Small intestine (tissue), 7 donors: ENCODE results near the gene CARNS1. TPM values are rescaled to one million over a fixed set of nuclear protein-coding genes. Genes with fewer than 3 reads are reported as not detected.

ENCODE experiments used
- DNase-seq, 2 donors: peaks; one replicate each; pipeline versions ENCODE4 v3.0.0 to v3.0.0-alpha.2; 2013
- FAIRE-seq: peaks from 2 replicates; lab custom pipeline; 2012; peaks lifted over from hg19 to GRCh38; lab: Jason Lieb, UNC
- H3K27ac ChIP-seq, 3 donors: one replicate each; pipeline ENCODE4 v1.5.1; 2013; ENCODE audit warnings: low read length in 2 of 3, mild to moderate bottlenecking in 2 of 3, control low read depth in 1 of 3, inconsistent platforms in 1 of 3, low read depth in 1 of 3, moderate library complexity in 1 of 3
- H3K27me3 ChIP-seq, 3 donors: one replicate each; pipeline ENCODE4 v1.6.1; 2013; ENCODE audit warnings: low read length in 3 of 3, inconsistent platforms in 1 of 3; ENCODE audit not compliant: control insufficient read depth in 3 of 3, insufficient read depth in 3 of 3
- H3K36me3 ChIP-seq, 3 donors: one replicate each; pipeline ENCODE4 v1.6.1; 2013; ENCODE audit warnings: low read length in 3 of 3, inconsistent platforms in 1 of 3, low read depth in 1 of 3, mild to moderate bottlenecking in 1 of 3, moderate library complexity in 1 of 3; ENCODE audit not compliant: control insufficient read depth in 3 of 3, insufficient read depth in 2 of 3
- H3K4me1 ChIP-seq, 3 donors: one replicate each; pipeline ENCODE4 v1.6.1; 2013; ENCODE audit warnings: low read length in 2 of 3, inconsistent platforms in 1 of 3, low read depth in 1 of 3, mild to moderate bottlenecking in 1 of 3, moderate library complexity in 1 of 3; ENCODE audit not compliant: control insufficient read depth in 3 of 3, insufficient read depth in 2 of 3
- H3K4me3 ChIP-seq, 3 donors: one replicate each; pipeline ENCODE4 v1.5.1; 2013; ENCODE audit warnings: low read length in 3 of 3, control low read depth in 1 of 3, inconsistent platforms in 1 of 3, low read depth in 1 of 3, mild to moderate bottlenecking in 1 of 3, moderate library complexity in 1 of 3
- H3K9me3 ChIP-seq, 2 donors: one replicate each; pipeline ENCODE4 v1.6.1; 2013; ENCODE audit warnings: low read depth in 1 of 2, low read length in 1 of 2; ENCODE audit not compliant: control insufficient read depth in 2 of 2, insufficient read depth in 1 of 2
- WGBS, 3 donors: extraction: QIAGEN DNeasy Blood & Tissue Kit; methylation state at CpG; one replicate each; pipeline ENCODE4 v1.1.7; 2013; 5-methylcytosine and 5-hydroxymethylcytosine counted together
- polyA plus RNA-seq, 4 donors: library from polyadenylated mRNA; stranded (reverse) in 3 of 4; unstranded in 1 of 4; fragments of 200-250 nt in 3 of 4; fragments of 120-200 nt in 1 of 4; gene quantifications; one replicate each; pipeline versions ENCODE4 v1.2.1 to v1.2.3, GENCODE V29; 2013
- donor health status: healthy with polysubstance abuse.
- donor health status: control.
- donor health status: control.
- donor health status: Bipolar disorder and iron deficiency.
- donor health status: healthy.

Gene CARNS1
- polyA plus RNA-seq, 4 donors: 0.40 to 0.84 TPM; not detected in 2

DNA sequence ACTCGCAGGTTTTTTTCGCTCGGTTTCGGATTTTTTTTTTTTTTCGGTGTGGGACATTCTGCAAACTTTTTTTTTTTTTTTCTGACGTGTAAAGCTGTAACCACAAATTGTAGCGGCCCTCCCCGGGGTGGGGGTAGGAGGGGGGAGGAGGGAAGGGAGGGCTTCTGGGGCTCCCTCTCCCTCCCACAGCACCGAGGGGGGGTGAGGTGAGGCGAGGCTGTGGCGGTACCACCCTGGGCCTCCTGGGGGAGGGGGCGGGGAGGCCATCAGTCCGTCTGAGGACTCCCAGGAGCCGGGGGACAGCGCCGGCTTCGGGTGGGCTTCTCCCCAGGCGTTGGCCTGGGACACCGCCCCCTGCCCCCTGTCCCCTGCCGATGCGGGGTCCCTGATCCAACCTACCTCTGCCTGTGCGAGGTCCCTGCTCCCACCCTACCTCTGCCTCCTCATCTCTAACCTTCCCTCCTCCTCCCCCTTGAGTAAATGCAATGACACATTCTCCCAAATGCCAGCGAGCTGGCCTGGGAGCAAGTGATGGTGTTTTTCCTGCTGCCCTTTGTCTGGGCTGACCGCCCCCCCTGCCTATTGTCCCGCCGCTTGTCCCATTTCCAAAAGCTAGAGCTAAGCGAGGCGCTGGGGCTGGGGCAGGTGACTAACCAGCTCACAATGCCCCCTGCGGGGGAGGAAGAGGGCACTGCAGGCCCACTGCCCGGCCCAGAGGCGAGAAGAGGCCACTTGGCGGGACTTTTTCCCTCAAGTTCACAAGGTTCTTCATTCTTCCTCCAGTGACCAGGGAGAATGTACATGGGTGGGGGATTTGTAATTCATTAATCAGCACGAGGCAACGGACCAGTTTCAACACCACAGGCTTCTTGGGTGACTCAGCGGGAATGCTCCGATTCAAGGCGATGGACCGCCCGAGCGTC is 41.6 kb upstream of the CARNS1 start:
- H3K9me3 ChIP-seq: no peaks in the 10 kb centered on the region
- DNase-seq (peak; percentile 64 to 88), FAIRE-seq (no peak)
- peak overlapping the region; percentile 59 to 80 (median 76) for H3K4me3 ChIP-seq
- H3K36me3 ChIP-seq: peaks cover 0 to 22% (median 0%) of the 10 kb centered on the region in 3 donors
- peaks cover 0 to 9% (median 0%) of the 10 kb centered on the region in 3 donors for H3K27me3 ChIP-seq
- WGBS, 3 donors: 1 to 4% (median 3%) methylated on average over 28 to 40 of the region's 40 CpGs
- peak overlapping the region; percentile 66 to 79 (median 76) for H3K27ac ChIP-seq
- H3K4me1 ChIP-seq: peaks cover 3 to 48% (median 8%) of the 10 kb centered on the region in 3 donors

GRCh38 chr11:67374571-67375281 is 40.8 kb upstream of the CARNS1 start:
- 21 to 30% (median 22%) methylated on average over 9 of the region's 9 CpGs for WGBS, 3 donors
- DNase-seq: no peak
- H3K4me1 ChIP-seq: peaks cover 3 to 50% (median 8%) of the 10 kb centered on the region in 3 donors
- H3K36me3 ChIP-seq: peaks cover 0 to 14% (median 0%) of the 10 kb centered on the region in 3 donors
- peak overlapping the region in 2 of 3 donors; percentile 76 to 79 for H3K27ac ChIP-seq
- no peak for FAIRE-seq
- peak overlapping the region in 1 of 3 donors; percentile 59 for H3K4me3 ChIP-seq
- peaks cover 0 to 9% (median 0%) of the 10 kb centered on the region in 3 donors for H3K27me3 ChIP-seq
- no peaks in the 10 kb centered on the region for H3K9me3 ChIP-seq

DNA sequence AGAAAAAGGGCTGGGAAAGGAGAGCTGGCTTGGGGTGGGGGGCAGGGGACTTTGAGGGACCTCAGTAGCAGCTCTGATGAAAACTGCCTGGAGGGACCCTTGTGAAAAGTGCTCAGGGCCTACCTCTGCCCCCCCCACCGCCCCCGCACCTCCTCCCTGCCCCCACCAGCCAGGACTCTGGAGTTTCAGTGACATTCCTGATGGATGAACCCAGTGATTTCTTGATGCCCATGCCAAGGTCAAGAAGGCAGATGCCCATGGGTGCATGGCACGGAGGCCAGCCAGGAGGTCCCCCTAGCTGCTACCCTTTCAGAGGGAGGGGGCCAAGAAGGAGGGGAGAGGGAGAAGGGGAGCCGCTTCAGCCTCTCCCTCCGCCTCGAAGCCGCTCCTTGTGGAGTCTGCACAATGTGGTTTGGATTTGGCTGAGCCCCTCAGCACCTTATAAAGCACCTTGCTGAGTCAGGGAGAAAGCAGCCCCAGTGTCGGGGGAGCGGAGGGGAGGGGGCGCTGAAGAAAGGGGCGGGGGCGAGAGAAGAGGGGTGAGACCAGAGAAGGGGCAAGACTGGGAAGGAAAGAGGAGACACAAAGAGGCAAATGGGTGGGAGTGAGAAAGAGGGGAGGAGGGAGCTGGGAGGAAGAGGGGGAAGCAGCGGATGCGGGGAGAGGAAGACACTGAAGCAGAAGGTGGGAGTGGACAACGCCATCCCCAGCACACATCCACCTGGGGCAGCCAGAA is 40.0 kb upstream of the CARNS1 start:
- no peaks in the 10 kb centered on the region for H3K9me3 ChIP-seq
- no peak overlapping the region for H3K27ac ChIP-seq
- no peak overlapping the region for H3K4me3 ChIP-seq
- FAIRE-seq (no peak), DNase-seq (no peak)
- H3K4me1 ChIP-seq: peaks cover 3 to 51% (median 8%) of the 10 kb centered on the region in 3 donors
- H3K36me3 ChIP-seq: peaks cover 0 to 10% (median 0%) of the 10 kb centered on the region in 3 donors
- WGBS, 3 donors: 61 to 79% (median 77%) methylated on average over 15 of the region's 15 CpGs
- peaks cover 0 to 9% (median 0%) of the 10 kb centered on the region in 3 donors for H3K27me3 ChIP-seq

DNA sequence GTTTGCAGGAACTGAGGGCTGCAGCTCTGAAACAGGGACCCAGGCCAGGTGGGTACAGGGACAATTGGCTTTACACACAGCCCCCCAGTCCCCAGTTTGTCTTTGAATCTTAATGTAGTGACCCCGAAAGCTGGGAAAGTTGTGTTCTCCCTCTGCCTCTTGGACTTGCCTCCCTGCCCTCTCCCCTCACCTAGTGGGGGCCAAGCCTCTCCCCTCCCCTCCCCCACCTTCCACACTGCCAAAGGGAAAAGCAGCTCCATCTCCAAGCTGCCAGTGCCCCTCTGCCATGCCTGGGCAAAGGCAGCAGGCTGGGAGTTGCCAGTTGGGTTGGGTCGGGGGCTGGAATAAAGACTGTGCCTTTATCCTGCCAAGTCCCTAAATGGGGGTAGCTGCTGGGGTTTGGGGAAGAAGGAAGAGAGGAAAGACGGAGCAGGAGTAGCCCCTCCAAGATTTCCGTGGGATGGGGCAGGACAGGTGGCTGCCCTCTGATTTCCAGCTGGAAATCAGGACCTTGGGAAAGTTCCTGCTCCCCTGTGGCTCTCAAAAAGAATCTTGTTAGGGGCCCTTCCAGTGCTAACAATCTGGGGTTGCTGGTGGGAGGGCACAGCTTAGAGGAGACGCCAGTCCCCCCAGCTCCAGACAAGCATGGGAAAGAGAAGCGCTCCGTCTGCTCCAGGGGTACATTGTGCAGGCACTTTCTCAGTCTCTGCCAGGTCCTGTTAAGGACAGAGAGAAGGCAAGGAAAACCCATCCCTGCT is 39.2 kb upstream of the CARNS1 start:
- H3K36me3 ChIP-seq: peaks cover 0 to 2% (median 0%) of the 10 kb centered on the region in 3 donors
- no peaks in the 10 kb centered on the region for H3K9me3 ChIP-seq
- FAIRE-seq (no peak), DNase-seq (no peak)
- H3K27ac ChIP-seq: no peak overlapping the region
- H3K4me1 ChIP-seq: peaks cover 3 to 44% (median 8%) of the 10 kb centered on the region in 3 donors
- no peak overlapping the region for H3K4me3 ChIP-seq
- H3K27me3 ChIP-seq: peaks cover 0 to 9% (median 0%) of the 10 kb centered on the region in 3 donors
- WGBS, 3 donors: 83 to 87% (median 85%) methylated on average over 7 of the region's 7 CpGs

GRCh38 chr11:67376873-67377808 is 38.3 kb upstream of the CARNS1 start:
- 78 to 84% (median 81%) methylated on average over 6 of the region's 6 CpGs for WGBS, 3 donors
- peaks cover 3 to 35% (median 8%) of the 10 kb centered on the region in 3 donors for H3K4me1 ChIP-seq
- FAIRE-seq: no peak
- H3K27me3 ChIP-seq: peaks cover 0 to 9% (median 0%) of the 10 kb centered on the region in 3 donors
- DNase-seq: no peak
- no peak overlapping the region for H3K27ac ChIP-seq
- no peaks in the 10 kb centered on the region for H3K9me3 ChIP-seq
- no peak overlapping the region for H3K4me3 ChIP-seq
- H3K36me3 ChIP-seq: peaks cover 0 to 2% (median 0%) of the 10 kb centered on the region in 3 donors

GRCh38 chr11:67378544-67378943 is 36.9 kb upstream of the CARNS1 start:
- Histone ChIP-seq H3K27ac (no peak overlapping the region), H3K9me3 (no peaks in the 10 kb centered on the region), H3K36me3 (peaks cover 0 to 2% (median 0%) of the 10 kb centered on the region in 3 donors), H3K4me1 (peaks cover 3 to 36% (median 8%) of the 10 kb centered on the region in 3 donors), H3K4me3 (no peak overlapping the region), H3K27me3 (peaks cover 0 to 9% (median 0%) of the 10 kb centered on the region in 3 donors)
- DNase-seq (no peak), FAIRE-seq (no peak)
- WGBS, 3 donors: 94 to 98% (median 94%) methylated on average over 4 of the region's 4 CpGs
